ENCODE results near the gene RADX.
"Not testable (repeated sequence)": the region's sequence is repeated elsewhere in the genome, so short reads cannot be mapped to it uniquely, and the experiment has no call there.

RADX gene, protein sequence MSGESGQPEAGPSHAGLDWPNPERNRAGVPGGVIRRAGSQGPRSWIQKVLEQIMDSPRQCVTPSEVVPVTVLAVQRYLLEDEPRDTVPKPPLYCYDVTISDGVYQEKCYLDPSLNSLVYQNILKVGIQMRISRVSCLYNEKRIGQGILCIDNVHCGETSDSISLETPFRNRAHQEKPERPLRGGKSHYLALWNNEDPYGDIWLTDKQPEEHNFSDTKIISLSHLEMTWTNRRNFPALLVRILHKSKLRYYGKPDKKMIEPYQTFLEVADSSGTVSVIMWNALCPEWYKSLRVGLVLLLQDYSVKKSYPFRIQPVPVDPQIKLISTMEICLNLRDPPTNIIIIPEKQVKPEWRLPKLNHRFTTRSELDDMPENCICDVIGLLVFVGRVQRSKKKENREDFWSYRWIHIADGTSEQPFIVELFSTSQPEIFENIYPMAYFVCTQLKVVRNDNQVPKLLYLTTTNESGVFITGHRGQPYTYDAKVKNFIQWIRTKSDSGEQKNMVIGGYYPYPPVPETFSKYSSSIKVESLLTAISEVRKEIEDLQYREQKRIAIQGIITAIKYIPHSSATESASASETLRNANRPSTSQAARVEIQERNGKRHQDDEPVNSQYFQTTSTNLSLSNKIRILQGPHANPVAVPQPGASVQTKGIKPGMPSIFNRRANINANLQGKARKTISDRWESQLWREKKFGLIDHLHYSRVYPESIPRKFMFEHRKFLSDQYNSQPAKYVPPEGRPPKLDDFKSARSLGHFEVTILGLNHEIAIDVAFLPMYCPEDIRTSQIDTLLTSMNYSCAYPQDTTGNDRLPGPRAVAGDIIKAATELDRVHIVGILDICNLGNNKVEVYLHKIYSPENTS

DNA sequence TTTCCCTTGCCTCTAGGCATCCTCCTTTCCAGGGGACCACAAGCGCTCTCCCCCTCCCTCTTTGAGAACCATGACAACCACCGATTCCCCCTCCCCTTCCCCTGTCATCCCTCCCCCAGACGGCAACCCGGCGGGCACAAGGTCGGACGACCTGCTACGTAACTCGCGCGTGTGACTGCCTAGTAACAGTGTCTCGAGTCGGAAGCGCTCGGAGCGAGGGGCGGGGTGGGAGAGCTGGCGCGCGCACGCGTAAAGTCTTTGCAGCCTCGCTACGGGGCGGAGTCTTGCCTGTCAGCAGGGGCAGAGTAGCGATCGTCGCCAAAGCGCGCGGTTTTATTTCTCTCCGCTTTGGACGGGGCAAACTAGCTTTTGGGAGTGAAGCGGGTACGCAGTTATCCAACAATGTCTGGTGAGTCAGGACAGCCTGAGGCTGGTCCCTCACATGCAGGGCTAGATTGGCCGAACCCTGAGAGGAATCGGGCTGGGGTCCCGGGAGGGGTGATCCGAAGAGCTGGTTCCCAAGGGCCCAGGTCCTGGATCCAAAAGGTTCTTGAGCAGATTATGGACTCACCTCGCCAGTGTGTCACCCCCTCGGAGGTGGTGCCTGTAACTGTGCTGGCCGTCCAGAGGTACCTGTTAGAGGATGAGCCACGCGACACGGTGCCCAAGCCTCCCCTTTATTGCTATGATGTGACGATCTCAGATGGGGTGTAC lies at the start of gene RADX:
RADX (plus strand) TSS at position 300 of the 714 bp plus-strand sequence; CDS start at position 403, 103 bp downstream.
- FAIRE-seq: no peak

DNA sequence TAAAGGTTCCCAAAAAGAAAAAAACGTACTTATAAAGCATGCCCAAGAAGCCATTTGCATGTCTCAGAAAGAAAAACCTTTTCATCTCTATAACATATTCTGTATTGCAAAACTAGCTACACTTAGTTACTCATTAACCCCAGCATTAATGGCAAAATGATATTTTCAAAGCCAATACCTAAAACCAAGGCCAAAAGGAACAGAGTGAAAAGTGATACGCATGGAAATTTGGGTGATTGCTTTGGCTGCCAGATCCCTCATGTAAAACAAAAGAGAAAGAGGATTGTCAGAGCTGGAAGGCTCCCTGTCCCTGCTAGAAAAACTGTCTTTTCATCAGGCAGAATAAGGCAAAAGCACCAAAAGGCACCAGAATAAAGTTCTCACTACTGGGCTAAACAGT lies 46.8 kb upstream of the RADX start:
- no peak for FAIRE-seq

DNA sequence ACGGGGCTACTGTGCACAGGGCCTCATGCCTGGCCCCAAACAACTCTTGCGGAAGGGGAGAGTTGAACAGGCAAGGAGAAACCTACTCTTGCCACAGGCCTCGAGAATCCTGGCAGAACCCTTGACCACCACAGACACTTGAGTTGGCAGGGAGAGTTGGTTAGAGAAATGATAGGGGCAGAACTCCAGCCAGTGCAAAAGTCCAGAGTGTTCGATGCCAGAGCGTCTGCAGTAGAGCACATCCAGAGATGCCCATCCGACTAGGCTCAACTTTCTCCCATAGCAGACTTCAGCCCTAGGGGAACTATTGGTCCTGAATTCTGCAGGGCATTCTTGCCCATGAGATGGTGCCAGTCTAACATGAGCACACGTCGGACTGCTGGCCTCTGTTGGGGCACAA lies 45.4 kb upstream of the RADX start:
- FAIRE-seq: no peak

DNA sequence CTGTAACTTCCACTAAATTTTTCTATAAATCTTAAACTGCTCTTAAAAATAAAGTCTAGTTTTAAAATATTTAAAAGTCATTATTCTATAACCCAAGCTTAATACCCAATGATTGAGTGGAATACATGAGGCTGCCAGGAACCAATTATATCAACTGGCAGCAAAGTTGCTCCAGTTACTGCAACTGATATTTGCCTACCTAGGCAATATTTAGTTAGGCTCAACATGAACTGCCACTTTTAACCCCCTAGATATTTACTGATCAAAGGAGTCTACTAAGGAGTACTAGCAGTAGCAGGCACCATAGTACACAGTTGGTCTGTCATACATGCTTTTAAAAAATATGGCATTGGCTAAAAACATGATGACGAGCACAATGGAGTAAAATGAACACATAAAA lies 29.9 kb upstream of the RADX start:
- no peak for FAIRE-seq

DNA sequence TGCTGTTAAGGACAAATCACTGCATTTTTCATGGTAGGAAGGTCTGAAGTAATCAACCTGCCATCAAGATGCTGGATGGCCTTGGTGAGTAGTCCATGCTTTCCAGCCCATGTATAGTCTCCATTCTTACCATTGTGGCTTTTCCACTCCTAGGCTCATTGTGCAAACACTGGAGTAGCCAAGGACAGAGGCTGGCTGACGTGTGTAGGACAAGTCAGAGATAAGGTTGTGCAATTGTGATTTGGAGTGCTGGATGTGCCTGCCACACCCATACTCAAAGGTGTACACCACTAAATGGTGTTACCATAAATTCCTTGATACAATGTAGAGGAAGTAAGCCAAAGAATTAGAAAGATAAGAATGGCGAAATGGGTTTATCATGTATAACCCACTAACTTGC lies 26.3 kb upstream of the RADX start:
- FAIRE-seq: no peak

DNA sequence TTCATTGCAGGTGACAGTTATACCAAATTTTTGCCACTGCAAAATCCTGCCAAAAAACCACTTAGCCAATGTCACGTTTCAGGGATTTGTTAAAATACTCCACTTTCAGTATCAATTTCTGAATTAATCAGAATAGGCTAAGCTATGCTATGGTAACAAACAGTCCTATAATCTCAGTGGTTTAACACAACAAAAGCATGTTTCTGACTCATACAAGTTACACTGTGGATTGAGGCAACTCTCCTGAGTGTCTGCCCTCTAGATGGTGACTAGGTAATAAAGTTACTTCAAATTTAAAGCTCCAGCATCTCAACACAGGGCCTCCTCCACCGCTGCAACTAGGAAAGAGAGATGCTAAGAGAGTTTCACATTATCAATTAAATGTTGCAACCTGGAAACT lies 23.0 kb upstream of the RADX start:
- no peak for FAIRE-seq

DNA sequence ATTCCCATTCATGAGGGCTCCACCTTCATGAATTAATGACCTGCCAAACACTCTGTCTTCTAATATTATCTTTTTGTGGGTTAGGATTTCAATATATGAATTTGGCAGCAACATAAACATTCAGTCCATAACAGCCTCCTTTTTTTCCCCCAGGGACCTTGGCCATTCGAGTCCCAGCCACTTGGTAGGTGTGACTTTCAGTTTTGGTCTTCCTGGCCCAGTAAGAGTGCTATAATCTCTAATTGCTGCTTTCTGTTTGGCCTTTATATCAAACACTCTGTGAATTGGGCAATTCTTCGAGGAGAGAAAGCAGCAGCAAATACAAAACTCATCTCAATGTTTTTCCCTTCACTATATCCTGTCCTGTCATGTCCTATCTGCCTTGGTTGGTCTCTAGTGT lies 12.4 kb upstream of the RADX start:
- FAIRE-seq: no peak

DNA sequence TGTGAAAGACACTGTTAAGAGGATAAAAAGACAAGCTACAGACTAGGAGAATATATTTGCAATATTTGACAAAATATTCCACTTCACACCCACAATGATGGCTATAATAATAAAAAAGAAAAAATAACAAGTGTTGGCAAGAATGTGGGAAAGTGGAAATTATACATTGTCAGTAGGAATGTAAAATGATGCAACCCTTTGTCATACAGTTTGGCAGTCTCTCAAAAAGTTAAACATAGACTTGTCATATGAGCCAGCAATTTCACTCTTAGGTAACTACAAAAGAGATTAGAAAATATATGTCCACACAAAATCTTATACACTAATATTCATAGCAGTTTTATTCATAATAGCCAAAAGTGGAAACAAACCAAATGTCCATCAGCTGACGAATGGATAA lies 5.2 kb upstream of the RADX start:
- no peak for FAIRE-seq

DNA sequence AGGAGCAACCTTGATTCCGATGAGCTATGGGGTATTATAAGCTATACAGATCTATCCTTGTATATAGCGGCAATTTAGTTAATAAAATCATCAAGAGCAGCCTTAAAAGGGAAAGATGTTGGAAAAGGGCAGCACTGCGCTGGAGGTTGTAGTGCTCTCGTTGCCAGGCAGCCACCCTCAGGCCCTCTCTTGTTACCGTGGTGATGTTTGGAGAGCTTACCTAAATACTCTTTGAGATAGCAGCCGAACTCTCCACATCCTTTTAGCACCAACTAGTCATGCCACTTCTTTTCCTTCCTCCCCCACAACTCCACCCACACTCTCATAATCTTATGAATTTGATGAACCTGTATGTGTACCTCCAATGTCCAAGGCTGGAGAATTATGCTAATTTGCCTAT lies 3.8 kb upstream of the RADX start:
- FAIRE-seq: no peak

DNA sequence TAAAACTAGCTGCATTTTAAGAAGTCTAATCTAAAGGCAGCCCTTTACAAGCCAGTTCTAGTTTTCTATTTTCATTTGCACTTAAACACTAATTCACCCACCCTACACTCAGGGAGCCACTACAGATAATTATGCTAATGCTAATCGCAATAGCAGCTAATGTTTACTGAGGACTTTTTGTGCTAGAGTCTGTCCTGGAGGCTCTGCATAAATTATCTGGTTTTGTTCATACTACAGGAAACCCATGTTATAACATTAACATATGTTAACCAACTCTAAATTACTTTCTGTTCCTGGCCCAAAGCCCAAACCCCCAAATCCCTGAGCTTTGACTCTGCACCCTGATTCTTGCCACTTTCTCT lies 480 bp upstream of the RADX start:
- no peak for FAIRE-seq

DNA sequence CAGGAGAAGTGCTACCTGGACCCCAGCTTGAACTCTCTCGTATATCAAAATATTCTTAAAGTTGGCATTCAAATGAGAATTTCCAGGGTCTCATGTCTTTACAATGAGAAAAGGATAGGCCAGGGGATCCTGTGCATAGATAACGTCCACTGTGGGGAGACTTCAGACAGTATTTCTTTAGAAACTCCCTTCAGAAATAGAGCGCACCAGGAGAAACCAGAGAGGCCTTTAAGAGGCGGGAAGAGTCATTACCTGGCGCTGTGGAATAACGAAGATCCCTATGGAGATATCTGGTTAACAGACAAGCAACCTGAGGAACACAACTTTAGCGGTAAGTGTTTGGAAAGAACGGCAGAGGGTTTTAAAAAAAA lies 600 bp downstream of the RADX start:
- FAIRE-seq: no peak

DNA sequence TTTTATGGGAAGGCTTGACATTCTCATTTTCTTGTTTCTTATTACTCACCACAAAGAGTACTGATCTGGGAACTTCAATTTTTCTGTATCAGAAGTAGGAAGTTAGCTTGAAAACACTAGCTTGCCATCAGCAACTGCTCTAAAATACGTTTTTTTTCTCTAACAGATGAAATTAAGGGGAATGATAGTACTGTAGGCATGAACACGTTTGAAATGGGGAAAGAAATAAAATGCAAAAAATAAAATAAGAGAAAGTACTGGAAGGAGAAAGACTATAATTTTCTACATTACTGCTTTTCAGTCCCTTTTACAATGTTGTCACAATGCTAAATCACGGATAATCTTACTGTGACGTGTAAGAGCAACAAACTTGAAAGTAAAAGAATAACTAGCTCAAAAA lies 1.5 kb downstream of the RADX start:
- FAIRE-seq: no peak

DNA sequence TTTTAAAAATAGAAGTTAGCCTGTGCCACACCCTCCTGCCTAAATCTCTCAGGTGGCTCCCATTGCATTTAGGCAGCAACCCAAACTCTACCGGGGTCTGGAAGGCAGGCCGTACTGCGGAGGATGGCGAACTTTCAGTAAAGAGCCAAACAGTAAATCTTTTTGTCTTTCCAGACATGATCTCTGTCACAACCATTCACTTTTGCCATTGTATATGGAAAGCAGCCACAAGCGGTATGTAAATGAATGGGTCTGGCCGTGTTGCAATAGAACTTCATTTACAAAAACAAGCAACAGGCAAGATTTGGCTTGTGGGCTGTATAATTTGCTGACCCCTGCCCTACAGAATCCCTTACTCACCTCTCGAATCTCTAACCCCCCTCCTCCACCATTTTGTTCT lies 3.3 kb downstream of the RADX start:
- no peak for FAIRE-seq

DNA sequence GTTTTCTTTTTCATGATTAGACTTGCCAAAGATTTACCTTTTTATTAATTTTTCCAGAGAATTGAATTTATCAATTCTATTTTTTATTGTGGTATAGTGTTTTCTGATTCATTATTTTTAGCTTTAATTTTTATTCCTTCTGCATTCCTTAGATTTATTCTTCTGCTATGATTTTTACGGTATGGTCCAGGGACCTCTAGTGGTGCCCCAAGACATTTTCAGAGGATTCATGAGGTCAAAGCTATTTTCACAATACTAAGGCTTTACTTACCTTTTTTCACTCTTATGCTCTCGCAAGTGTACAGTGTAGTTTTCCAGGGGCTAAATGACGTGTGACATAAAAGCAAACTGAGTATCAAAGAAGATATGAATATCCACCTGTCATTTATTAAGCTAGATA lies 8.0 kb downstream of the RADX start:
- peak; percentile 64 for FAIRE-seq

DNA sequence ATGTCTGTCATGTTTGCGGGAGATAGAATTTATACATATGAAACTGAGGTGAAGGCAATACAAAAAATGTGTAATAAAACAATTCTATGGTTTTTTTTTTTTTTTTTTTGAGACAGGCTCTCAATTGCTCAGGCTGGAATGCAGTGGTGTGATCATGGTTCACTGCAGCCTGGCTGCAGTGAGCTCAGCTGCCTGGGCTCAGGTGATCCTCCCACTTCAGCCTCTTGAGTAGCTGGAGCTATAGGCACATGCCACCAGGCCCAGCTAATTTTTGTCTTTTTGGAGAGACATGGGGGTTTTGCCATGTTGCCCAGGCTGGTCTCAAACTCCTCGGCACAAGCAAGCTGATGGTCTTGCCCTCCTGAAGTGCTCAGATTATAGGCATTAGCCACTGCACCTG lies 10.1 kb downstream of the RADX start:
- FAIRE-seq: no peak

DNA sequence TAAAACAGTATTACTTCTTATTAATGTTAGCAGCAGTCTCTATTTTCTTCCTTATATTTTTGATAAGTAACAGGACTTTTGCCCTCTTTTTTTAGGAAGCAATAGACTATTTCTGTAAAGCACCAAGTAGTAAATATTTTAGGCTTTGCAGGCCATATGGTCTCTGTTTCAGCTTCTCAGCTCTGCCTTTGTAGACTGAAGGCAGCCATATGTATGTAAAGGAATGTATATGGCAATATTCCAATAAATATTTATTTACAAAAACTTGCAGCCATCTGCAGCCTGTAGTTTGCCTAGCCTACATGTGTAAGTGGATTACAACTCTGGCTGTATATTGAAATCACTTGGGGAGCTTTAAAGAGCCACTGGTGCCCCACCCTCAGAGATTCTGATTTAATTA lies 15.0 kb downstream of the RADX start:
- no peak for FAIRE-seq

DNA sequence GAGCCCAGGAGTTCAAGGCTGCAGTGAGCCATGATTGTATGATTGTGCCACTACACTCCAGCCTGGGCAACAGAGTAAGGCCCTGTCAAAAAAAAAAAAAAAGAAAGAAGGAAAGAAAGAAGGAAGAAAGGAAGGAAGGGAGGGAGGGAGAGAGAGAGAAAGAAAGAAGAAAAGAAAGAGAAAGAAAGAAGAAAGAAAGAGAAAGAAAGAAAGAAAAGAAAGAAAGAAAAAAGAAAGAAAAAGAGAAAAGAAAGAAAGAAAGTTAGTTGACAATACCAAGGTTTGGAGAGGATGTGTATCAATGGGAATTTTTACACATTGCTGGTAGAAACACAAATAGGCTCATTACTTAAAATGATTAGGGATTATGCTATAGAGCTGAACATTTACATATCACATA lies 19.8 kb downstream of the RADX start:
- no peak for FAIRE-seq

DNA sequence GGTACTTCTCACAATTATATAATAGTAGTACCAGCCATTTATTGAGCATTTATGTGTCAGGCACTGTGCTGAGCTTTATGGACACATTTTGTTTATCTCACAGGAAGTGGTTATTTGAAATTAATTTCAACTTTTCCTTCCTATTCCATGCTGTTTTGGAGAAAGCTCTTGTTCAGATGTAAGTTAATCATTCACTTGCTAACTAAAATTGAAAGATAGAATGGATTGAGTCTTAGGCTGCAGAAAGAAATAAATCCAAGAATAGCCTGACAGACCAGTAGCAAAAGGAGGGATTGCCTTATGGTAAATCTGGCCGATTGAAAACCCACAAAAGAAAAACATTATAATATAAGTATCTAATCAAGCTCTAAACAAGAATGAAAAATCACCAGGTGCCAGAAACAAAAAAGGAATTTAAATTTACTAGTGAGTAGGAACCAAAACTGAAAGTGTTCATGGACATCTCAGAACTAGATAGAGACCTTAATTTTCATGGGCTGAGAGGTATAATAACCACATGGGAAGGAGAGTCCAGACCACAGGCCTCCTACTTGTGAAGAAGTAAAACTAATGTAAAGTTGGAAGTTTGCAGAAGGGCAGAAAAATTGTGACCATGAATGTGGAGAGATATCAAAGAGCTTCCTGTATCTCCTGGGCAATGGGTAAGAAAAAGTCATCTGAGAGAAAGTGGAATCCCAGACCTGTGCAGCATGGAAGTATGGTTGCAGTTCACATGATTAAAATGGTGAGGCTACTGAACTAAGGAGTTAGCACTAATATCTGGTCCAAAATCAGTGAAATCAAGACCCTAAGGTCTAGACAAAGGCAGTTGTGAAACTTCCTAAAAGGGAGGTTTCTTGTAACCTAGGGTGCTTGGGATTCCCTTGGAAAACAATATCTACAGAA lies 38.0 kb downstream of the RADX start:
- FAIRE-seq: no peak

DNA sequence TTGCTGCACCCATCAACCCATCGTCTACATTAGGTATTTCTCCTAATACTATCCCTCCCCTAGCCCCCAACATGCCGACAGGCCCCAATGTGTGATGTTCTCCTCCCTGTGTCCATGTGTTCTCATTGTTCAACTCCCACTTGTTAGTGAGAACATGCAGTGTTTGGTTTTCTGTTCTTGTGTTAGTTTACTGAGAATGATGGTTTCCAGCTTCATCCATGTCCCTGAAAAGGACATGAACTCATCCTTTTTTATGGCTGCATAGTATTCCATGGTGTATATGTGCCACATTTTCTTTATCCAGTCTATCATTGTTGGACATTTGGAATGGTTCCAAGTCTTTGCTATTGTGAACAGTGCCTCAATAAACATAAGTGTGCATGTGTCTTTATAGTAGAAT lies 41.8 kb downstream of the RADX start:
- not testable (repeated sequence) for FAIRE-seq

DNA sequence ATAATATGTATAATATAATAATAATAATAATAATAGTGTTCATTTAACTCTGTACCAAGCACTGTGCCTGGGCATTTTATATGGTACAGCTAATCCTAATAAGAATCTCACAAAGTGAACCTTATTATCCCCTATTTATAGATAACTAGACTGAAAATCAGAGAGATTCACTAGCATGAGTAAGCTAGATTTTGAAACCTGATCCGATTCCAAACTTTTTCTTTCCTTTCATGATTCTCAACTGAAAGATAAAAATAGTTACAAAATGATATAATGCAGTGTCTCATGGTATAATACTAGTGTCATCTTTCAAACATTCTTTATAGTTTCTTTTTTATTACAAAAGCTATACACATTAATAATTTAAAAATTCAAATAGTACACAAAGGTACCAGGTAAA lies 58.9 kb downstream of the RADX start:
- FAIRE-seq: no peak

DNA sequence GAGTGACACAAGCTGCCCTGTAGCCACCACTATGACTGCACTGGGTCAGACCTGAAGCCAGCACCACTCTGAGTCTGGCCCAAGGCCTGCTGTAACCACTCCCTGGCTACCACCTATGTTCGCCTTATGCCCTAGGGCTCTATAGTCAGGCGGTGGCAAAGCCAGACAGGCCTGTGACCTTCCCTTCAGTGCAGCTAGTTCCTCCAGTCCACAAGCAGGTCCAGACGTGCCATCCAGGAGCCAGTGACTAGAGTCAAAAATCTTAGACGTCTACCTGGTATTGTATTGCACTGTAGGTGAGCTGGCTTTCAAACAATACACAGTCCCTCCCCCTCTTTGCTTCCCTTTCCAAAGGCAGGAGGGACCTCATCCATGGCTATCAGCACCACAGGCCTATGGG lies 60.7 kb downstream of the RADX start:
- no peak for FAIRE-seq

DNA sequence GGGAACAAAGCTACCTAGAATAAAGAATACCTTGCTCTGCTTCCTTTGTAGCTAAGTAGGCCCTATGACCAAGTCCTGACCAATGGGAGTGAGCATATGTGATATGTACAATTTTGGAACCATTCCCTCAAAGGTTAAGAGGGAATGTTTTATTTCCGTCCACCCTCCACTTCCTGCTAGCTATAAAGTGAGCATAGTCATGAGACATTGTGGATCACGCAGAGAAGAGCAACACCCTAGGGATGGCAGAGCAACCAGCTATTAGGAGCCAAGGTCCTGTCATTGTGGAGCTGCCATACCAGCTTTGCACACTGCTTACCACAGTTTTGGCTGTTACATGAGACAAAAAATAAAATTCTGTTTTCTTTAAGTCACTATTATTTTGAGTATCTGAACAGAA lies 68.9 kb downstream of the RADX start:
- no peak for FAIRE-seq

DNA sequence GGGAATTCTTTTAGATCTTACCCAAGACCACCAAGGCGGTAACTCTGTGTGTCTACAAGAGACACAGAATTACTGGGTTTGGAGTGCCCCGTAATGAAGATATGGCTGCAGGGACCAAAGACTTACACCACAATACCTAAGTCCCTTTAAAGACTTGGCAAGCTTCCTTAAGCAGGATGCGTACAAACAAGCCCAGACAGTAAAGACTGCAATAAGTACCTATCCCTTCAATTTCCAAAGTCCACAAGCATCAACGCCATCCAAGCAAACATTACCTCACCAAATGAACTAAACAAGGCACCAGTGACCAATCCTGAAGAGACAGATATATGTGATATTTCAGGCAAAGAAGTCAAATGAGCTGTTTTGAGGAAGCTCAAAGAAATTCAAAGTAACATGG lies 72.4 kb downstream of the RADX start:
- no peak for FAIRE-seq

Measured in G401.6 (cell line).